Thyroid gland (tissue), 4 donors: Measurements from ENCODE around the gene RDH13. TPM values are rescaled to one million over a fixed set of nuclear protein-coding genes. Genes with fewer than 3 reads are reported as not detected.
"Not testable (repeated sequence)": the region's sequence is repeated elsewhere in the genome, so short reads cannot be mapped to it uniquely, and the experiment has no call there.

Experiments used
- DNase-seq, 2 donors: peaks; one replicate each; pipeline ENCODE4 v3.0.0-alpha.2; 2019
- H3K27ac ChIP-seq, 3 donors: fragments of 200-600 bp; sonication (generic); 1 replicate in 2 of 3; 2 replicates in 1 of 3; pipeline ENCODE4 v1.5.1; 2016 to 2019; ENCODE audit warnings: mild to moderate bottlenecking in 1 of 3, moderate library complexity in 1 of 3
- H3K27me3 ChIP-seq: fragments of 200-600 bp; sonication (generic); one replicate; pipeline ENCODE4 v1.5.1; 2019
- H3K36me3 ChIP-seq, 2 donors: fragments of 200-600 bp; sonication (generic); one replicate each; pipeline ENCODE4 v1.5.1; 2016 to 2019
- H3K4me1 ChIP-seq, 2 donors: fragments of 200-600 bp; sonication (generic); one replicate each; pipeline ENCODE4 v1.5.1; 2017 to 2019
- H3K4me3 ChIP-seq, 3 donors: fragments of 200-600 bp; sonication (generic); replicated peaks in 1 of 3; 1 replicate in 2 of 3; 2 replicates in 1 of 3; pipeline ENCODE4 v1.5.1; 2016; ENCODE audit warnings: mild to moderate bottlenecking in 1 of 3
- H3K9me3 ChIP-seq: fragments of 200-600 bp; sonication (generic); one replicate; pipeline ENCODE4 v1.5.1; 2017
- CTCF ChIP-seq, 6 experiments: fragments of 200-600 bp in 3 of 6; fragments of 450-650 bp in 3 of 6; sonication (generic) in 3 of 6; IDR thresholded peaks; one replicate each; pipeline ENCODE4 v1.5.1; 2016 to 2019; ENCODE audit warnings: antibody characterized with exemption in 6 of 6, mild to moderate bottlenecking in 2 of 6, inconsistent platforms in 1 of 6, moderate library complexity in 1 of 6
- POLR2A ChIP-seq, 2 donors: fragments of 450-650 bp; IDR thresholded peaks; one replicate each; pipeline ENCODE4 v1.6.1; 2017; ENCODE audit warnings: antibody characterized with exemption in 2 of 2, mild to moderate bottlenecking in 2 of 2, moderate library complexity in 1 of 2
- WGBS, 2 donors: methylation state at CpG; one replicate each; pipeline ENCODE4 v1.1.5; 2017; 5-methylcytosine and 5-hydroxymethylcytosine counted together
- intact Hi-C: fragments of 100-400 bp; cut with DNase I; formaldehyde crosslinking; loops from one replicate; pipeline ENCODE4 v1.15.1; 2023
- total RNA-seq, 4 donors: library from RNA; depleted of rRNA; stranded (reverse); fragments of >200 nt; gene quantifications; one replicate each; pipeline ENCODE4 v1.2.3, GENCODE V29; 2016

The RDH13 gene
- total RNA-seq, 4 donors from 2014 or later: 35.7 to 44.1 (median 38.3) TPM

GRCh38 chr19:55024111-55024510 is 38.8 kb downstream of the RDH13 start:
- Histone ChIP-seq H3K4me1 (no peaks in the 10 kb centered on the region), H3K27ac (no peak overlapping the region), H3K27me3 (no peaks in the 10 kb centered on the region), H3K9me3 (no peaks in the 10 kb centered on the region), H3K4me3 (no peak overlapping the region), H3K36me3 (no peaks in the 10 kb centered on the region)
- intact Hi-C loops: no loop called here
- no peak for DNase-seq
- 69 to 78% methylated on average over 11 of the region's 11 CpGs for WGBS, 2 donors
- TF ChIP-seq CTCF (IDR thresholded peaks at IDR 0.05) (no peak), POLR2A (IDR thresholded peaks at IDR 0.05) (no peak)

DNA sequence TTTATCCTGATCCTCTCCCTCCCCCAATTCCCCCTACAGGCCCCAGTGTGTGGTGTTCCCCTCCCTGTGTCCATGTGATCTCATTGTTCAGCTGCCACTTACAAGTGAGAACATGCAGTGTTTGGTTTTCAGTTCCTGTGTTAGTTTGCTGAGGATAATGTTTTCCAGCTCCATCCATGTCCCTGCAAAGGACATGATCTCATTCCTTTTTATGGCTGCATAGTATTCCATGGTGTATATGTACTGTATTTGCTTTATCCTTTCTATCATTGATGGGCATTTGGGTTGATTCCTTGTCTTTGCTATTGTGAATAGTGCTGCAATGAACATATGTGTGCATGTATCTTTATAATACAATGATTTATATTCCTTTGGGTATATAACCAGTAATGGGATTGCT is 42.6 kb downstream of the RDH13 start:
- H3K4me3 ChIP-seq, H3K4me1 ChIP-seq, H3K9me3 ChIP-seq, intact Hi-C loops, H3K27ac ChIP-seq, DNase-seq, H3K27me3 ChIP-seq, H3K36me3 ChIP-seq: not testable (repeated sequence)

GRCh38 chr19:55018633-55019032 is 44.3 kb downstream of the RDH13 start:
- H3K9me3 ChIP-seq: no peaks in the 10 kb centered on the region
- no peak for DNase-seq
- H3K27ac ChIP-seq: no peak overlapping the region
- no peak overlapping the region for H3K4me3 ChIP-seq
- H3K36me3 ChIP-seq: no peaks in the 10 kb centered on the region
- 75 to 76% methylated on average over 9 of the region's 9 CpGs for WGBS, 2 donors
- intact Hi-C loops: no loop called here
- no peaks in the 10 kb centered on the region for H3K27me3 ChIP-seq
- no peaks in the 10 kb centered on the region for H3K4me1 ChIP-seq
- TF ChIP-seq CTCF (IDR thresholded peaks at IDR 0.05) (no peak), POLR2A (IDR thresholded peaks at IDR 0.05) (no peak)

GRCh38 chr19:55018216-55018615 is 44.7 kb downstream of the RDH13 start:
- no peak overlapping the region for H3K4me3 ChIP-seq
- no peaks in the 10 kb centered on the region for H3K9me3 ChIP-seq
- TF ChIP-seq POLR2A (IDR thresholded peaks at IDR 0.05): no peak
- TF ChIP-seq CTCF (IDR thresholded peaks at IDR 0.05): no peak
- no peak overlapping the region for H3K27ac ChIP-seq
- no peaks in the 10 kb centered on the region for H3K27me3 ChIP-seq
- intact Hi-C loops: no loop called here
- H3K4me1 ChIP-seq: no peaks in the 10 kb centered on the region
- DNase-seq: no peak
- WGBS, 2 donors: 82 to 86% methylated on average over 12 to 15 of the region's 15 CpGs
- no peaks in the 10 kb centered on the region for H3K36me3 ChIP-seq

DNA sequence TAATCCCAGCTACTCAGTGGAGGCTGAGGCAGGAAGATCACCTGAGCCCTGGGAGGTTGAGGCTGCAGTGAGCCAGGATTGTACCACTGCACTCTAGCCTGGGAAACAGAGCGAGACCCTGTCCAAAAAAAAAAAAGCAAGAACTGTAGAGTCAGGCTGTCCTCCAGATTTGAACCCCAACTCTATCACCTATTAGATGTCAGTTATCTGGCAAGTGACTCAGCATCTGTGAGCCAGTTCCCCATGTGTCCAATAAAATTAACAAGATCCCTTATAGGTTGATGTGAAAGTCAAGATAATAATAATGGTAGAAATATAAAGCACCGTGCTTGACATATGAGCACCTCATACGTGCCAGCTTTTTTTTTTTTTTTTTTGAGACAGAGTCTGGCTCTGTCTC is 46.9 kb downstream of the RDH13 start:
- intact Hi-C loops: no loop called here
- Histone ChIP-seq H3K36me3 (no peaks in the 10 kb centered on the region), H3K27ac (no peak overlapping the region), H3K27me3 (no peaks in the 10 kb centered on the region), H3K4me1 (no peaks in the 10 kb centered on the region), H3K4me3 (no peak overlapping the region), H3K9me3 (no peaks in the 10 kb centered on the region)
- WGBS, 2 donors: 58 to 62% methylated on average over 3 of the region's 3 CpGs
- no peak for TF ChIP-seq POLR2A (IDR thresholded peaks at IDR 0.05)
- TF ChIP-seq CTCF (IDR thresholded peaks at IDR 0.05): no peak
- no peak for DNase-seq

DNA sequence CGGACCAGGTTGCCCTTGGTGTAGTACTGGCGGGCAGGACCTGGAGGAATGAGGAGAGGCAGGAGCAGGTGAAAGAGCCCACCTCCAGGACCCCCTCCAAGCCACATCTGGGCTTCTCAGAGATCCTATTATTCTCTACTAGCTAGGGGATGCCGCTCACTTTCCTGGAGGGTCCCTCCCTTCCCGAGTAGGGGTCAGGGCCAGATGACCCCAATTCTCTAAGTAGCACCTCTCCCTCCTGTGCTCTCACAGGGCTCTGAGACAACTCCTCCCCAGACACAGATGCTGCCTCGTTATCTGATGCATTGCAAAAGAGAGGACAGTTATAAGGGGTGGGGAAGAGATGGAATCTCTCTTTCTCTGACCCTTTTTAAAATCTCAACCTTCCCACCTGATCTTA is 47.8 kb downstream of the RDH13 start:
- Histone ChIP-seq H3K4me1 (no peaks in the 10 kb centered on the region), H3K36me3 (no peaks in the 10 kb centered on the region), H3K27ac (no peak overlapping the region), H3K9me3 (no peaks in the 10 kb centered on the region), H3K4me3 (no peak overlapping the region), H3K27me3 (no peaks in the 10 kb centered on the region)
- TF ChIP-seq POLR2A (IDR thresholded peaks at IDR 0.05): no peak
- TF ChIP-seq CTCF (IDR thresholded peaks at IDR 0.05): no peak
- WGBS, 2 donors: 60 to 76% methylated on average over 3 to 5 of the region's 5 CpGs
- intact Hi-C loops: no loop called here
- DNase-seq: no peak
